ENCODE data around the gene SMARCC1. TPM values are rescaled to one million over a fixed set of nuclear protein-coding genes. Genes with fewer than 3 reads are reported as not detected.

The SMARCC1 gene
- total and polyA plus RNA-seq, 2 of the 4 experiments (the other 2 are of a cell fraction): 18.6 to 39.6 TPM

DNA sequence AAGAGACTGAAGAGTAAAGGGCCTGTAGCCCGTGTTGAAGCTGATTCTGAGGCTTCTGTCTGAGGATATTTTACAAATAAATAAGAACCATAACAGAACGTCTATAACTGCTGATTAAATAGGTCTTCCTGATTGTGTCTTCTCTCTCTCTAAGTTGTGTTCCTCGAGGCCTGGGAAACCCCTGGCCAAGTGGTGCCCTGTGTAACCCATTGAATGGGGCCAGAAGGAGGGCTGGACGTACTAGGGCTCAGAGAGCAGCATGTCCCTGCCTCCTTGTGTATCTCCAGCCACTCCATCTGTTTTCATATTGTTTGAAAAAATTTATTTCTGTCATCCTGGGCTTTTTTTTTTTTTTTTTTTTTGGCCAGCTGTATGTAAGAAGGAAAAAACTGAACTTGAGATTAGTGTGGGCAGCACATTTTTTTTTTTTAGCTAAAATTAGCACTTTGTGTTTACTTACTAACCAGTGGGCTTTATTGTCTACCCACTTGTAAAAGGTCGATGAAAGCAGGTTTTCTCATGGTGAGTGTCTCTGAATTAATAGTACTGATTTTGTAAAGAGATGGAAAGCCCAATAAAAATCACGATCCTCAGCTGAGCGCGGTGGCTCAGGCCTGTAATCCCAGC, 32.0 kb upstream of the SMARCC1 start:
- POLR2A ChIA-PET (ENCODE audit: unreplicated experiment): no interaction called here
- intact Hi-C loops (cut with micrococcal nuclease): no loop called here

More for the DNA sequence above, 32.0 kb upstream of the SMARCC1 start:
- H3K4me3 ChIP-seq (ENCODE audit: insufficient read depth, low read depth, low read length): no peak overlapping the region
- peaks cover 7% of the 10 kb centered on the region for H3K9me1 ChIP-seq (ENCODE audit: insufficient read depth, low read length)
- no peak overlapping the region for H3K27ac ChIP-seq (ENCODE audit: insufficient read depth, low read length)
- no peaks in the 10 kb centered on the region for H3K4me1 ChIP-seq (ENCODE audit: control insufficient read depth, insufficient read depth, low read length)
- H4K91ac ChIP-seq (ENCODE audit: insufficient read depth, low read depth, low read length): no peak overlapping the region
- no peak overlapping the region for H3K9ac ChIP-seq (ENCODE audit: low read depth, low read length)
- H2BK120ac ChIP-seq (ENCODE audit: low read depth, low read length): no peak overlapping the region
- H3K18ac ChIP-seq (ENCODE audit: low read depth, low read length): no peak overlapping the region
- dilution Hi-C loops (cut with HindIII; ENCODE audit: low sequenced_read_pairs, unreplicated experiment) (no loop called here), in situ Hi-C loops (cut with MboI; ENCODE audit: low sequenced_read_pairs) (no loop called here)
- no peak overlapping the region for H2BK20ac ChIP-seq (ENCODE audit: low read depth, low read length)
- H2AFZ ChIP-seq (replicated peaks; ENCODE audit: low read length, poor library complexity): no peak overlapping the region
- no peak overlapping the region for H3K56ac ChIP-seq (ENCODE audit: extremely low read depth, insufficient read depth, low read length)
- no peak overlapping the region for H2BK5ac ChIP-seq (ENCODE audit: low read depth, low read length, poor library complexity, severe bottlenecking)
- no peak overlapping the region for H3K4me2 ChIP-seq (ENCODE audit: low read depth, low read length)
- no peak overlapping the region for H2BK15ac ChIP-seq (ENCODE audit: low read depth, low read length)
- no peak overlapping the region for H3K14ac ChIP-seq (replicated peaks; ENCODE audit: low read depth, low read length)
- DNase-seq (no peak), ATAC-seq (ENCODE audit: low read depth) (no peak)
- H4K20me1 ChIP-seq (ENCODE audit: insufficient read depth, low read length): no peaks in the 10 kb centered on the region
- CTCF ChIA-PET: no interaction called here
- H3K79me1 ChIP-seq (ENCODE audit: low read depth in 1 of 2, low read length in 2 of 2): peaks cover 0 to 9% of the 10 kb centered on the region in 2 experiments; a peak in 2 of 4 replicates
- H4K8ac ChIP-seq (ENCODE audit: low read depth in 2 of 2, low read length in 2 of 2): no peak overlapping the region
- 40% methylated on average over 1 of the region's 8 CpGs; no CpG with 5 or more reads in 1 of the 2 experiments for WGBS, 2 experiments (ENCODE audit: extremely low coverage in 2 of 2, insufficient read length in 1 of 2)
- TF ChIP-seq USF2 (IDR thresholded peaks at IDR 0.05; ENCODE audit: low read depth, low read length) (no peak), RCOR1 (IDR thresholded peaks at IDR 0.05; ENCODE audit: insufficient replicate concordance, low read length) (no peak), FOS (IDR thresholded peaks at IDR 0.05; ENCODE audit: low read depth, low read length) (no peak), CTCF (conservative IDR thresholded peaks at IDR 0.05; ENCODE audit: low read depth, low read length) (no peak), NFE2L2 (IDR thresholded peaks at IDR 0.05; ENCODE audit: low read depth, low read length) (no peak), ELK1 (IDR thresholded peaks at IDR 0.05; ENCODE audit: borderline replicate concordance, low read depth, low read length) (no peak), CEBPB (IDR thresholded peaks at IDR 0.05; ENCODE audit: low read depth, low read length) (no peak), MAZ (IDR thresholded peaks at IDR 0.05; ENCODE audit: borderline replicate concordance, low read depth, low read length) (no peak), MAFK (IDR thresholded peaks at IDR 0.05; ENCODE audit: low read depth, low read length) (no peak), SMC3 (IDR thresholded peaks at IDR 0.05; ENCODE audit: low read depth, low read length) (no peak), POLR2A (IDR thresholded peaks at IDR 0.05; ENCODE audit: low read depth, low read length) (no peak), RAD21 (IDR thresholded peaks at IDR 0.05; ENCODE audit: low read length) (no peak), CHD1 (IDR thresholded peaks at IDR 0.05; ENCODE audit: low read depth, low read length) (no peak), BHLHE40 (IDR thresholded peaks at IDR 0.05; ENCODE audit: low read depth, low read length) (no peak), RFX5 (IDR thresholded peaks at IDR 0.05; ENCODE audit: low read depth, low read length) (no peak), MXI1 (IDR thresholded peaks at IDR 0.05; ENCODE audit: borderline replicate concordance, low read depth, low read length) (no peak)
- no peak overlapping the region for H2AK9ac ChIP-seq (replicated peaks; ENCODE audit: low read depth, low read length, poor library complexity)
- H3K4ac ChIP-seq (ENCODE audit: low read depth, low read length): no peak overlapping the region
- no peak overlapping the region for H3K23ac ChIP-seq (ENCODE audit: low read depth, low read length)
- no peaks in the 10 kb centered on the region for H3K9me3 ChIP-seq (ENCODE audit: control insufficient read depth, insufficient read depth, low read length)
- BruUV-seq (replicated peaks): no TSS peak
- no peak overlapping the region for H4K5ac ChIP-seq (ENCODE audit: low read depth, low read length)
- no peak overlapping the region for H2AK5ac ChIP-seq (ENCODE audit: low read depth, low read length)
- no peaks in the 10 kb centered on the region for H3K27me3 ChIP-seq (ENCODE audit: control insufficient read depth, insufficient read depth, low read length)
- peaks cover 37% of the 10 kb centered on the region for H3K36me3 ChIP-seq (ENCODE audit: control insufficient read depth, insufficient read depth, low read length)
